ENCODE data around the gene AFDN.

GRCh38 chr6:167833396-167833763 is 6.7 kb downstream of the AFDN start:
- TF ChIP-seq EP300 (IDR thresholded peaks at IDR 0.05) (no peak), POLR2A (IDR thresholded peaks at IDR 0.05) (no peak)
- TF ChIP-seq, protein P1, sequence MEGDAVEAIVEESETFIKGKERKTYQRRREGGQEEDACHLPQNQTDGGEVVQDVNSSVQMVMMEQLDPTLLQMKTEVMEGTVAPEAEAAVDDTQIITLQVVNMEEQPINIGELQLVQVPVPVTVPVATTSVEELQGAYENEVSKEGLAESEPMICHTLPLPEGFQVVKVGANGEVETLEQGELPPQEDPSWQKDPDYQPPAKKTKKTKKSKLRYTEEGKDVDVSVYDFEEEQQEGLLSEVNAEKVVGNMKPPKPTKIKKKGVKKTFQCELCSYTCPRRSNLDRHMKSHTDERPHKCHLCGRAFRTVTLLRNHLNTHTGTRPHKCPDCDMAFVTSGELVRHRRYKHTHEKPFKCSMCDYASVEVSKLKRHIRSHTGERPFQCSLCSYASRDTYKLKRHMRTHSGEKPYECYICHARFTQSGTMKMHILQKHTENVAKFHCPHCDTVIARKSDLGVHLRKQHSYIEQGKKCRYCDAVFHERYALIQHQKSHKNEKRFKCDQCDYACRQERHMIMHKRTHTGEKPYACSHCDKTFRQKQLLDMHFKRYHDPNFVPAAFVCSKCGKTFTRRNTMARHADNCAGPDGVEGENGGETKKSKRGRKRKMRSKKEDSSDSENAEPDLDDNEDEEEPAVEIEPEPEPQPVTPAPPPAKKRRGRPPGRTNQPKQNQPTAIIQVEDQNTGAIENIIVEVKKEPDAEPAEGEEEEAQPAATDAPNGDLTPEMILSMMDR (IDR thresholded peaks at IDR 0.05), result no peak
